HL-60/S4 treated with retinoic acid at 250 ng/mL for 4 days and 3 days (cell line): Measurements from ENCODE around the gene KRT20.
"Not testable (repeated sequence)": the region's sequence is repeated elsewhere in the genome, so short reads cannot be mapped to it uniquely, and the experiment has no call there.

Source experiments
- in situ Hi-C: fragments of 300-500 bp; cut with MboI; formaldehyde crosslinking; loops from 2 replicates; pipeline ENCODE4 v1.7.0; 2022; ENCODE audit warnings: low sequenced_read_pairs

KRT20 gene

DNA sequence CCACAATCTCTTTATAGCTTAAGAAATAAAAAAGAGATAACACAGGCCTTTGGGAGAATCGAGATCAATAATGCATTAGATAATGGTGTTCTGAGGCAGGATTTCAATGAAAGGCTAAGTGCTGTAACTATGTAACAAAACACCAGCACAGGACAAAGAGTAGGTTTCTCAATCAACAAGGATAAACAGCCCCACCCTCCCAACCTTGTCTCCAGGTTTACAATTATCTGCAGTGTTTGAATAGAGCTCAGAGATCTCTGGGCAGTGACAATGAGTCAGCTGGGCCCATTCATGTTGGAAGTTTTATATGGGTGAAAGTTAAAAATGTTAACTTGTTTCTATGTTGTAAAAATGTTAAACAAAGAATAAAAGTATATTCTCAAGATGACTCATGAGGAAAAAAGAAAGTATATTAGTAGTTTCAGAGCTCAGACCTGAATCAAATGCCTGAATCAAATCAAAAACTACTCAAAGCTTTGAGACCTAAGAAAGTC lies 17.0 kb upstream of the KRT20 start:
- in situ Hi-C loops, result loop anchor here (25.0 kb wide), 1 partner anchor 760 kb away; no protein-coding TSS in a partner anchor

DNA sequence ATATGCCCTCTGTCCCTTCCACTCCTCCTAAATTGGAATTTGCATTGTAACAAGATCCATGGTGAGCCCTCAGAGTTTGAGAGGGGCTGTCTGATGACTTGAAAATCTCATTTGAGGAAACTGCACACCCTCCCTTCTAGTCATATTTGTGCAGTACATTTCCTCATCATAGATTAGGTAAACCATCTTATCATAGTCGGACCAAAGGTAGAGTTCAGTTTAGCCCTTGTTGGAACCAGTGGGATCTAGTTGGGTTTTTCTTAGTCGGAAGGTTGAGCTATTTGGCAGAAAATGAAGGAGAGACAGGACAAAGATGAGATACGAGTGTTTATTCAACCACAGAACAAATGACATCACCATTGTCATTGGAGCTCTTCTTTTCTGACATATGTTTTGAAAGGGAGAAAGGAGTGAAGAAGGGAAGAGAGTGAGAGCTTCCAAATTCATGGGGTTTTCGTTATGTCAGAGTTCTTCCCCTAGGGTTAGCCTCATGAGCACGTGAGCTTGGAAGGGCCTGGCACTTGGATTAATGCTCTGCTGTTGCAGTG lies 15.8 kb upstream of the KRT20 start:
- in situ Hi-C loops, result loop anchor here (25.0 kb wide), 1 partner anchor 761 kb away; no protein-coding TSS in a partner anchor

DNA sequence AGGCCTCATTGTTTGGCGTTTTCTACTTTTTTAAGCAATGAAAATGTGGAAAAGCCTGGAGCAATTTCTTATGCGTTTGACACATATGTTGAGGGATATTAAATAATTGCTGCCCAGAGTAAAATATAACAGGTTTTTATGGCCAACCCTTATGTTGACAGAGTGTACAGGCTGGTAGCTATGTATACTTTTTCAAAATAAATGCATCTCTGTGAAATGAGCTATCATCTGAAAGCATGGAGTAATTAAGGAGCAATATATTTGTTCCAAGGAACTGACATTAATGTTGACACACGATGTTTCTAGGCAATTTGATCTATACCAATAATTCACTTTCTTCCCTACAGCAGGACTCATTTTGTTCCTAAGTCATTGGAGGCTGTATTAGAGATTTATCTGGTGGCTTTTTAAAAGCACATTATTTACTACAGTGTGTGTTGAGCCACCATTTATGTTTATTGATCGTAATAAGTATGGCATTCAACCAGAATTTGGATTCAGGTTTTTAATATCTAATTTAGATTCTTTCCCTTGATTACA lies 11.9 kb upstream of the KRT20 start:
- in situ Hi-C loops, result no loop called here

DNA sequence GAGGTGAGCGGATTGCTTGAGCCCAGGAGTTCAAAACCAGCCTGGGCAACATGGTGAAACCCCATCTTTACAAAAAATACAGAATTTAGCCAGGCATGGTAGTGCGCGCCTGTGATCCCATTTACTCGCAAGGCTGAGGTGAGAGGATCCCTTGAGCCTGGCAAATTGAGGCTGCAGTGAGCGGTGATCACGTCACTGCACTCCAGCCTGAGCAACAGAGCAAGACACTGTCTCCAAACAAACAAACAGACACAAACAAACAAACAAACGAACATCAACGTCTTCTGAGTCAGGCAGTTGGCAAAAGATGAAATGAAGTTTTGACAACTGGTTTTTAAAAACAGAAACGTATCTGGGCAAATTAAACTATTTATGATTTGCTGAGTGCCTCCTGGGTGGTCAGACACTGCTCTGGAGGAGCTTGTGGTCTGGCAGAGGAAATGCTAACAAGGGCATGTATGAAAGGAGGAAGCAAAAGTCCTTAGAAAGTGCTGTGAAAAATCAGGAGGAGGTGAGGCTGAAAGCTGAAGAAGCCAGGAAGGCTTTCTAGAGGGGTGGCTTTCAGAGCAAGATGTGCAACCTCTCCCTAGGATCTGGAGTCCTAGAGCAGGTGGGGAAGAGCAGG lies 10.2 kb upstream of the KRT20 start:
- in situ Hi-C loops, result no loop called here

DNA sequence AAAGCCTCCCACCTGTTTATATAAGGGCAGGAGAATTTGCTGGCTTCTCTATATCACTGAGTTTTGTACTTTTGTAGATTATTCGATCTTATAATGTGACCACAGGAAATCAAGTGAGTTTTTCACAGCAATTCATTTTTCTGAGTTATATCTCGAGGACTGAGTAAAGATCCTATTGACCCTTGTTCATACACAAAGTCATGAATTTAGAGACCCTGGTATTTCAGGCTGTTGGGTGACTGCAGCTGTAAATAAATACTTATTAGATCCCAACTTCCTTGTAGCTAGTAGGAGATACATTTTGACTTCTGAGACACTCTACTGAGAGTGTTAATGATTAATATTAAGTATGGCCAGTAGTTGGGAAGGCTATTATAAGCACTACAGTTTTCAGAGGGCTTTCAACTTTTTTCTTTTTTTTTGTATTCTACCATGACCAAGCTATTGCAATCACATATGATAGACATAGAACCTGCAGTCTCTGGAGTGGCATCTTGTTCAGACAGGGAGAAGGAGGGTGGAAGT lies 3.2 kb upstream of the KRT20 start:
- in situ Hi-C loops, result no loop called here

DNA sequence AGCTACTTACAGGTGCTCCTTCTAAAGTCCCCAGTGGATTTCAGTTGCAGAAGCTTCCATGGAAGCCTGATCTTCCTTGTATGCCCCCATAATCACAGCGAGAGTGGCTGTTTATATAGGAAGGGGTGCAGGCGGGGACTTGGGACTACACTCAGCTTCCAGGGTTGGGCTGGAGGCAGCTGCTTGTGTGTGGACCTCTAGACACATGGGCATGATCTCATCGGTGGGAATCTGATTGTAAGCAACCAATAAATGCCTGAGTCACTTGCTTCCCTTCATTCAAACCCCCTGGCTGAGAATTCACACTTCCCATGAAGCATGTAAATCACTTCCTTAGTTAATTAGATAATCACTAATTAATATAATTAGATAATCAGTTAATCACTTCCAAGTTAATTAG lies 1.0 kb upstream of the KRT20 start:
- in situ Hi-C loops, result no loop called here

DNA sequence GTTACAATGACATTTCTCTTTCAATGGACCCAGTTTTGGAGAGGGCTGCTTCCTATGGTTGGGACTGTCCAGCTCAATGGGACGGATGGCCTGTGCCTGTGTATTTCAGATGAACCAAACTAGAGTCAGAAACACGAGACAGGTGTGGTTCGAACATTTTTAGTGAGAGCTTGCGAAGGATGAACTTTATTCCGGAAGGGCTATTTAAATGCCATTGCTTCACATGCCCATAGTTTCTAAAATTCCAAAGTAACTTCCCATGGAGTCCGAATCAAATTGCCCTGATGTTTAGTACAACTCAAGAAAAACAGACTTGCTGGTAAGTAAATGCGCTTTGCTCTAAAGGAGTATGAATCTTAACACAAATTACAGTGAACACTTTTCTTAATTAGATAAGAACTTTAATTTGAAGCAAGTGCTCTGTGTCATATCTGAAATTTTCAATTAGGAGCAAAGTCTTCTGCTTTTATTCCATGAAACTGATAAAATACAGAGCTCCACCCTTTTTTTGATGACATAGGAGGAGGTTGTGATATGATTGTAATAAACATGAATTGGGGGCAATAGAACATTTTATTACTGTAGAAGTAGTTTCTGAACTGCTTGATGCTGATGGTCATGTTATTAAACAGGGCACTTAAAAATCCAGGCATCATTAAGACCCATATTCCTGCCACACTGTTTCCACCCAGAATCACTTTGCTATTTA lies 1.3 kb downstream of the KRT20 start:
- in situ Hi-C loops, result no loop called here

DNA sequence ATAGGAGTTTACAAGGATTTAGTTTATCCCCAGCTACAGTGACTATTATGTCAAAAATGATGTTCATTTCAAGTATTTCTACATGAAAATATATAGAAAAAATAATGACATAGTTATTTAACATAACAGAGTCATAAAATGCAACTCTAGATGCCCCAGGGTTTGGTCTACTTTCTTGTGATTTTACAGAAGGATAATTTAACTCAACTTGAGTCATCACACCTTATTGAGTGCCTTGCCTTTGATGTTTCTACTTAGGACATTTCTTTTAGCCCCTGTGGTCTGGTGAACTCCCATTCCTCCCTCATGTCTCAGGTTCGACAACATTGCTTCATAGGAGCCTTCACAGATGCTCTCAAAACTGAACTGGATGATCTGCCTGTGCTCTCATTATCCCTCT lies 2.0 kb downstream of the KRT20 start:
- in situ Hi-C loops, result no loop called here

DNA sequence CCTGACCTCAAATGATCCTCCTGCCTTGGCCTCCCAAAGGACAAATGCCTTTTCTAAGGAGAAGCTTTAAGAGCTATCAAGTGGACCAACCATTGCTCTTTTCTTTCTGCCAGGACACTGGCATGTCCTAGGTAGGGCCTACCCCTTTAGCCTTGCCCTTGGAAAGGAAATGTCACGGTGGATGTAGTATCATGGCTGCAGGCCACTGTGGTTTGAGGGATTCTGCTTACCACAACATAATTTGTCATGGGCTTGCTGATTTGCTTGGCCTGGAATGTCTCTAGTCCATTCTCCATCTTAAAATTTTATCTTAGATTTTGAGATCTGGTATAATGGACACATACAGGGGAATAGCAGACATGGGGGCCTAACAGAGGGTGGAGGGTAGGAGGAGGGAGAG lies 6.0 kb downstream of the KRT20 start:
- in situ Hi-C loops, result no loop called here

DNA sequence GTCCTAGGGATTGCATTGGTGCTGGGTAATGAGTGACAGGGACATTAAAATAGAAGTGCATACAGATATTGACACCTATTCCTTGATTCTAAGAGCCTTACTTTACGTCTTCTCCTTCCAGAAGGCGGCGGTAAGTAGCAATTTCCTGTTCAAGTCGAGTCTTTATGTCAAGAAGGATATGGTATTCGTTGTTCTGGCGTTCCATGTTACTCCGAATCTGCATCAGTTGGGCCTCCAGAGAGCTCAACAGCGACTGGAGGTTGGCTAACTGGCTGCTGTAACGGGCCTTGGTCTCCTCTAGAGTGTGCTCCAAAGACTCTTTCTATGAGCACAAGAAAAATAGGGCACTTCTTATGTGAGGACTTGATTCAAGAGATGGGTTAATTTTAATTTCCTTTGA lies 7.0 kb downstream of the KRT20 start:
- in situ Hi-C loops, result no loop called here

DNA sequence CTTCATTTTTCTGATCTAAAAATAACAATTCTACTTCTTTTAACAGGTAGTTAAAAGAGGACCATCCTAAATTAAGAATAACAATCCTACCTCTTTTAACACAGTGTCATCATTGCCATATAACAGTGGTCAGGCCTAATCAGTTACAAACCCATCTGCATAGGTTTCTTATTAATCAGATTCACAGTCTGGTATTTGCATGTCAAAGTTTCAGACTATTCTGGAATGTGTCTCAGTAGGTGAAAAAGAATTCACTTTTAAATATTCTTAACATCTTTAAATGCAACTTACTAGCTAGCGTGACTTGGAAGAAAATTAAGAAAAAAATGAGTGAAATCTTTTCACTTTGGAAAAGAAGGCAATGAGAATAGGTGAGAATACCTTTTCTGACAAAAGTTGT lies 11.2 kb downstream of the KRT20 start:
- in situ Hi-C loops, result no loop called here

DNA sequence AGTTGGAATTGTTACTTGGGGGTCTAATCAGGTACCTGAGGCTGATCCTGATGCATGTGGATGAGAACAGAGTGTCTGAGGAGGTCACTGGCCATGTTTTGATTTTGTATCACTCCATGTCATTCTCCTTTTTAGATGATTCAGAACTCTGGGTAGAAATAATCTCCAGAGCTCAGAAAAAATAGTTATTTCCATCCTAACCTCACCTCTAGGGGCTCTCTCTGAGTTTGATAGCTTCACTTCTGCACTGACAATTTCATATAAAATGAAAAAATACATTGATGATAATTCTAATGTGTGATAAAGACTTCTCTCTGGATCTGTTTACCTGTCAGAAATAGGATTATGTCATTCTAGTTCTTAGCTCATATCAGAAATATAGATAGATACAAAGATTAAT lies 11.8 kb downstream of the KRT20 start:
- in situ Hi-C loops, result no loop called here

DNA sequence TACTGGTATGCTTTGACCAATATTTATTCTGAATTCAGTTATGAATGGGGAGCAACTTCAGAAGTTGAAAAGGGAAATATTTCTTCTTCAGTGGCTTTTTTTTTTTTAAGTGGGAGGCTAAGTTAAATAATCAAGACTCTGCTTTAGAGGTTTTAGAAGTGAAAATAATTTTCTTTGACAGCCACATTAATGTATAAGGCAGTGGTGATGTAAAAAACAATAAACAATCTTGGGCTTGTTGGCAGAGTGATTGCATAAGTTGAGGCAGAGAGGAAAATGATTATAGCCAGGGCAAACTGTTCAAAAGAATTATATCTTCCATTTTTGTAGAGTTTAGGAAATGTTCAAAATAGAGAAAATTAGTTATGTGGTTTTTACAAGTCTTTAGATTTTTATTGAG lies 12.6 kb downstream of the KRT20 start:
- in situ Hi-C loops, result no loop called here

DNA sequence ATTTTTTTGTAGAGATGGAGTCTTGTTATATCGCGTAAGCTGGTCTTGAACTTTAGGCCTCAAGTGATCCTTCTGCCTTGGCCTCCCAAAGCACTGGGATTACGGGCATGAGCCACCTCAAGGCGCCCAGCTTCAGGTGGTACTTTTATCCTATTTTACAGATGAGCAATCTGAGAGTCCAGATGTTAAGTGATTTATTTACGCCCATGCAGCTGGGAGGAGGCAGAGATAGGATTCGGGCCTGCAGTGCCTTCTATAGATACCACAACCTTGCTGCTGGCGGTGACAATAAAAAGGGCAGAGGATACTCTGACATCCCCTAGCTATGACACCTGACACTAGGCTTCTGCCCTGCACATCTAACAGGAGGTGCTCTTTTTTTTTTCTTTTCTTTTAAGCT lies 13.7 kb downstream of the KRT20 start:
- in situ Hi-C loops, result no loop called here

DNA sequence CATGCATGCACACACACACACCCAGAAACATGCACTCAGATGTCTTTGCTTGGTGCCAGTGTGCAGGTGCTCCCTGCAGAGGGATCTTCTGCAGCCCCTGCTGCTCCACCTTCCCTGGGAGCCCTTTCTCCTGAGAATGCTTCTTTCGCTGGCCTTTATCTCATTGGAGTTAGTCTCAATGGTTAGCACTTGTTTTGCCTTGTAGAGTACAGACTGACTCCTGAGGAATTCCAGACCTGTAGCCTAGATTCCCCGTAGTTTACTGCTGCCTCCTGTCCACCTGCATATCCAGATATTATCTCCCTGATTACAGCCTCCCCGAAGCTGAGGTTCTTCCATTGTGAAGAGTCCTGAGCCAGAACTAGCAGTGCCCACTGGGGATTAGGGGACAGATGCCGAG lies 14.9 kb downstream of the KRT20 start:
- in situ Hi-C loops, result no loop called here

DNA sequence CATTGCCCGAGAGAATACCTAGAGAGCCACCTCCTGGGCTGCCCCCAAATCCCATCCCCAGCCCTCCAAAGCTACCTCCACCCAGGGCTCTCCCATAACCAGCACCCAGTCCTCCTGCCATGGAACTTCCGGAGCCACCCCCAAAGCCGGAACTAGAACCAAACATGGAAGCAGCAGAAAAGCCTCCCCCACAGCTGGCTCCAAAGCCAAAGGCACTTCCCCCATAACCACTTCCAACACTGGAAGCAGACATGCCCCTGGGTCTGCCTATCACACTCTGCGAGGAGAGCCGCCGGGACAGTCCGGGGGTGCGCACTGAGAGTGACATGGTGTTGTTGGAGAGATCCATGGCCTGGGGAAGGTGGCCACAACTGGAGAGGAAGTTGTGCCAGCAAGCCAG lies 18.2 kb downstream of the KRT20 start, which contains the start of gene KRT12:
KRT12 (minus strand) TSS at position 386 of the 400 bp plus-strand sequence; CDS start at position 349, 37 bp downstream.
- in situ Hi-C loops, result no loop called here

DNA sequence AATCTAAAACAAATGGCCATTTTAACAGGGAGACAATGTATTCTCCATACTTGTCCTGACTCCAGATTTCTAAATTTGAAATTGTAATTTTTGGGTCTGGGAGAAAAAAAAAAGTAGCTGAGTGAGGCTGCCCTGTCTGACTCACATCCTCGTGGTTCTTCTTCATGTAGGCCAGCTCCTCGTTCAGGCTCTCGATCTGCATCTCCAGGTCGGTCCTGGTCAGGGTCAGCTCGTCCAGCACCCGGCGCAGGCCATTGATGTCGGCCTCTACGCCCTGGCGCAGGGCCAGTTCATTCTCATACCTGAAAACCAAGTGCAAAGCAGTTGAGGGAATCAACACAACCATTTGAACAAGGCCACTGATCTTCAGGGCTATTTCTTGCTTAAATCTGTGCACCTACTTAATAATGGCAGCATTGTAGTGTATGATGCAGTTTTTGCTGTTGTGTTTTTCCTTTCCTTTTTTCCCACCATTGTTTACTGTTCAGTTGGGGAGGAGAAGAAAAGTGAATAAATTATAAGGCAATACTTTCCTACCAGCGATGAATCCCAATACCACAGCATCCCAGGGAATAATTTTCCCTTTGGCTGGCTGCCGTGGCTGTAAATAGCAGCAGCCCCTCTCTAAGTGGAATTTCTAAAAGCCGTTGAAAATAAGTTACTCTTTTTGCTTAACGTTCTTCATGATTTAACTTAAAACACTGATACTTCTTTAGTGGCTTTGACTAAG lies 20.2 kb downstream of the KRT20 start:
- in situ Hi-C loops, result no loop called here

DNA sequence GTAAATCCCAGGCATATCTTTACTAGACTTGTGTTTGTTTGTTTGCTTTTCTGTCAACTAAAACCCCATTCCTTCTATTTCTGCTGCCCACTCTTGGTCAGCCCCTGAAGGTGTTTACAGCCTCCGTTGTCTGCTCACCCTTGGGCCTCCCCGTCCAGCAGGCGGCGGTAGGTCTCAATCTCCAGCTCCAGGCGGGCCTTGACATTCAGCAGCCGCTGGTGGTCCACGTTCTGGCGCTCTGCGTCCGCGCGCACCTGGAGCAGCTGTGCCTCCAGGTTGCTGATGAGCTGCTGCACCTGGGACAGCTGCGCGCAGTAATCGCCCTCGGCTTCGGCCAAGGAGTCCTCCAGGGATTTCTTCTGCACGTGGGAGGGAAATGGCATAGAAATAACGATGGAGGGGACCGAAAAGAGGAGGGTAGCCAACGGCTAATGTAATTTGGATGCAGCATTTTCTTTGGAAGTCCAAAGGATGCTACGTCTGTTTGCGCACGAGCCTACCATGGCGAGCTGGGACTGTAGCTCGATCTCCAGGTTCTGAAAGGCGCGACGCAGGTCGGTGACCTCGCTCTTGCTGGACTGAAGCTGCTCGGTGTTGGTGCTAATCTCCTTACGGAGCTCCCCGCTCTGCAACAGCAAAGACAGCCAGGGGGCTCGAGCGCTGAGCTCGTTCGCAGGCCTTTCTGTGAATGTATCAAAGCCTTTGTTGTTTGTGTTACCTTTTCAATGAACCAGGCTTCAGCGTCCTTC lies 21.9 kb downstream of the KRT20 start:
- in situ Hi-C loops, result no loop called here

DNA sequence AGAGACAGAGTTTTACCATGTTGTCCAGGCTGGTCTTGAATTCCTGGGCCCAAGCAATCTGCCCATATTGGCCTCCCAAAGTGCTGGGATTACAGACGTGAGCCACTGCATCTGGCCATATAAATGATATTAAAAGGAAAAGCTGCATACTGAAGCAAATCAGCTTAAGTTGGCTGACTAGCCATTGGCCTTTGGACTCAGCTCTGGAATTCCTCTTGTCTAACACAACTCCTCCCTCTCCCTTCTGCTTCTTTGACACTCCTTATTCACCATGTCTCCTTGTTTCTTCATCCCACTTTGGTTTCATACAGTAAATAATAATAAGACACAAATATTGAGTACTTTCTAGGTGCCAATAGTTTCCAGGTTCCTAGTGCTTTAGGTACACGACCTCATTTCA lies 25.5 kb downstream of the KRT20 start:
- in situ Hi-C loops, result no loop called here

DNA sequence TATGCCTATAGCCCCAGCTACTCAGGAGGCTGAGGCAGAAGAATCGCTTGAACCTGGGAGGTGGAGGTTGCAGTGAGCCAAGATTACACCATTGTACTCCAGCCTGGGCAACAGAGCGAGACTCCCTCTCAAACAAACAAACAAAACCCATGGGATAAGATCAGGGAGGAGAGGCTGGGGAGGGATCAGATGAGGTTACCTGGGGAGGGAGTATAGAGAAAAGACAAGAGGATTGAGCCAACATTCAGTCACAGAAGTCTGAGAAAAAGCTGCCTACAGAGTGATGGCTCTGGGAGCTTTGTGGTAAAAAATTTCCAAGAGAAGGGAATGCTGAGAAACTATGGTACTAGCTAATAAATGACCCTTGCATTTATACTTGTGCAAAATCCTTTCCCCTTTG lies 26.4 kb downstream of the KRT20 start:
- in situ Hi-C loops, result not testable (repeated sequence)
